NCI-H2107 (cell line): ENCODE measurements around the gene HPRT1.

Experiments
- DNase-seq: peaks from one replicate; lab custom pipeline; 2025; lab: John Stamatoyannopoulos, UW

The HPRT1 gene

GRCh38 chrX:134476284-134476683 is 16.3 kb downstream of the HPRT1 start:
- no peak for DNase-seq

DNA sequence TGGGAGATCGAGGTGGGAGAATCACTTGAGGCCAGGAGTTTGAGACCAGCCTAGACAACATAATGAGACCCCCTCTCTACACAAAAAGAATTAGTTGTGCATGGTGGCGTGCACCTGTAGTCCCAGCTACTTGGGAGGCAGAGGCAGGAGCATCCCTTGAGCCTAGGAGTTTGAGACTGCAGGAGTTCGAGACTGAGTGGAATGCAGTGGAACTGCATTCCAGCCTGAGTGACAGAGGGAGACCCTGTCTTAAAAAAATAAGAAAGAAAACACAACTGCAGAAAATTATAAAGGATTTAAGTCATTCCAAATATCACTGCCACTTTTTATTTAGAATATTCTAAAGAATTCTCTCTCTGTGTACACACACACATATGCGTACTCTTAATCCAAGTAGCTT is 18.4 kb downstream of the HPRT1 start:
- DNase-seq, result no peak

- DNase-seq, result no peak
These were observed 20.1 kb downstream of the HPRT1 start for GRCh38 chrX:134480061-134480460.

- DNase-seq, result no peak
These were observed 21.4 kb downstream of the HPRT1 start for GRCh38 chrX:134481339-134481738.

- no peak for DNase-seq
These were observed 22.4 kb downstream of the HPRT1 start for GRCh38 chrX:134482371-134482770.

- DNase-seq, result peak; percentile 16
These were observed 24.1 kb downstream of the HPRT1 start for GRCh38 chrX:134484039-134484438.

DNA sequence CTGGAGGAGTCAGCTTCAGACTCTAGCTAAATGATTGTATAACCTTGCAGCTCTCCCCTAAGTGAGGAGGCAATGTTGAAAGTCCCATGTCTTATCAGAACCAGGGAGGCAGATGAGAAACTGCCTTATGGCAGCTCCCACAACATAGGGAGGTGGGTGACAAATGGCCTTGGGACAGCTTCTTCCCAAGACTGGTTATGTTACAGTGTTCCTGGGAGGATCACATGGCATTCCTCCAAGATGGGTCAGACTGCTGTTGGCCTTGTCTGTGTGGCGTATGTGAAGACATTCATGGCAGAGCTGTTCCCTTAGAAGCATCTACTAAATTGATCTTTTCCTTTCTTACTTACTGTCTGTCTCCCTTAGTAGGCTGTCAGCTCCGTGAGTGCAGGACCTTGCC is 42.0 kb downstream of the HPRT1 start:
- DNase-seq, result no peak

GRCh38 chrX:134502686-134503085 is 42.7 kb downstream of the HPRT1 start:
- no peak for DNase-seq

GRCh38 chrX:134512566-134512965 is 52.6 kb downstream of the HPRT1 start:
- DNase-seq, result no peak

GRCh38 chrX:134513091-134513490 is 53.1 kb downstream of the HPRT1 start:
- DNase-seq, result no peak

DNA sequence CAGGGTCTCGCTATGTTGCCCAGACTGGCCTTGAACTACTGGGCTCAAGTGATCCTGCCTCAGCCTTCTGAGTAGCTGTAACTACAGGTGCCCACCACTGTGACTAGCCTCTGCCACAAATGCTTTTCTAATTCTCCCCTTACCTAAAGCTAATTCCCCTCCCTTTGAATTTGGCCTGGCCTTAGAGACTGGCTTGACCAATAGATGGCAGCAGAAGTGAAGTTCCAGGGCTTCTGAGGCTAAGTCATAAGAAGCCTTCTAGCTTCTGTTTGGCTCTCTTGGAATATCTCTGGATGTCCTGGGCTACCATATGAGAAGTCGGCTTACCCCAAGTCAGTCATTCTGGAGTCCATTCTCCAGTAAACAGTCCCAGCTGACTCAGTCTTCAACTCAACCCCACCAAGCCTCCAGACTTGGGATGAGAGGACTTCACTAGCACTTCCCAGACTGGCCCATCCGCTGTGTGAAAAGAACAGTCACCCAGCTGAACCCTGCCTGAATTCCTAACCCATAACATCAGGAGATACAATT is 61.0 kb downstream of the HPRT1 start:
- peak; percentile 2 for DNase-seq

GRCh38 chrX:134524181-134524580 is 64.2 kb downstream of the HPRT1 start:
- no peak for DNase-seq

- no peak for DNase-seq
These were observed 65.3 kb downstream of the HPRT1 start for GRCh38 chrX:134525086-134525792.

- no peak for DNase-seq
These were observed 66.4 kb downstream of the HPRT1 start for GRCh38 chrX:134526399-134526798.

DNA sequence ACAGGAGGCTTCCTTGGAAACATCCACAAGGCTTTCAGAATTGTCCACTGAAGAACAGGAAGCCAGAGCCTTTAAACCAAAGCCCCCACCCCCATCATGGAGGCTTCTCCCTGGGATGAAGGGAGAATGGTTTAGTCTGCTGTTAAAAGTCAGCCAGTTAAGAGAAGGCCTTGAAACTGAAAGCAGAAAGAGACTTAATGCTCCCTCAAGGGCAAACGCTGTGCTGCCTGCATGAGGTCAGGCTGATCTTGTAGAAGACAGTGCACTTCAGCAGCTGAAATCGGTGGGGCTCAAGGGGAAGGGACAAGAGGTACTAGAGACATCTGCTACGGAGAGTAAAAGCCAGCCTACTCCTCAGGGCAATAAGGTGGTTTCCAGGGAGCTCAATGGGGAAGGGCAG is 69.0 kb downstream of the HPRT1 start:
- DNase-seq, result no peak

GRCh38 chrX:134529481-134529880 is 69.5 kb downstream of the HPRT1 start:
- DNase-seq, result no peak

DNA sequence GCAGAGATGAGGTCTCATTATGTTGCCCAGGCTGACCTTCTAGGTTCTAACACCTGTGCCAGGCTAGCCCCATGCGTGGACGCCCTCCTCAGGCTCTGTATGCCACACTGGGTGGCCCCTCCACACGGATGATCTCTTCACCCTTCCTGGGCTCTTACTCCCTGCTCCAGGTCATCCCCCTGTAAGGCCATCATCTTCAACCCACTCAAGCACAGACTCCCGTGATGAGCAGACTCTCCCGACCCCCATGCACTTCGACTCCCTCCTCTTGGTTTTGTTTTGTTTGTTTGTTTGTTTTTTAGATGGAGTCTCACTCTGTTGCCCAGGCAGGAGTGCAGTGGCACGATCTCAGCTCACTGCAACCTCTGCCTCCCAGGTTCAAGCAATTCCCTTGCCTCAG is 70.9 kb downstream of the HPRT1 start:
- DNase-seq, result no peak

GRCh38 chrX:134533352-134533751 is 73.4 kb downstream of the HPRT1 start:
- DNase-seq, result no peak

DNA sequence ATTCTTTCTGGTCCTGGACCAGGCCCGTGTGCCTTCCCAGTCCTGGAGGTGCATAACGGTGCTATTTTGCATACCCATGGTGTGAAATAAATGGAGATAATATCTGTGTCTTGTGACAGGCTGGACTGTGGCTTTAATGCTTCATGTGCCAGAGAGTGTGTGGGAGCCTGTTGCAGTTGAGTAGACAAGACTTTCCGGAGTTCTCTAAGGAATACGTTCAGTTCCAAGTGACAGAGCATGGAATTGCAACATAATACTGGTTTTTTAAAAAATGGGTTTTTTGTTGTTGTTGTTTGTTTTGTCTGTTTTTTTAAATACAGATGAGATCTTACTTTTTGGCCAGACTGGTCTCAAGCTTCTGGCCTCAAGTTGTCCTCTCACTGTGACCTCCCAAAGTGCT is 74.0 kb downstream of the HPRT1 start:
- DNase-seq, result no peak

GRCh38 chrX:134537179-134537955 is 77.4 kb downstream of the HPRT1 start:
- DNase-seq, result no peak

- DNase-seq, result no peak
These were observed 78.4 kb downstream of the HPRT1 start for GRCh38 chrX:134538316-134538715.

DNA sequence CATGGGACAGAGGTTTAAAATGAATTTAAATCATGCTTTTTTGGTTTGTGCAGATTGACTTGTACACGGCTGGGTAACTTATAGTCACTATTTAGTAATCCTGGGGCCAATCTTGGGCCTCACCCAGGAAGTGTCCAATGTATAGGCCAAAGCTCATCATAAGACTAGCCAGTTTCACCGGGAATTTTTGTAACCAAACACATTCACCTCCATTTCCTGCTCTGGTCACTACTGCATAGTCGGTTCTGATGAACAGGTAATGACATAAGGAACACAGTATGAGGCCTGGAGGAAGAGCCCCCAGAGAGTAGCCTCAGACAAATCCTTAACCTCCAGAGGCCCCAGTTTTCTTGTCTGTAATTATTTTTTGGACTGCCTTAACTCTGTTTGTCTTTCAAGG is 81.9 kb downstream of the HPRT1 start:
- no peak for DNase-seq

GRCh38 chrX:134542485-134542884 is 82.5 kb downstream of the HPRT1 start:
- DNase-seq, result peak; percentile 60
